ENCODE measurements around the gene PROZ. TPM values are rescaled to one million over a fixed set of nuclear protein-coding genes. Genes with fewer than 3 reads are reported as not detected.

Gene PROZ
- total RNA-seq, 1 donor from 2014 or later, result not detected

DNA sequence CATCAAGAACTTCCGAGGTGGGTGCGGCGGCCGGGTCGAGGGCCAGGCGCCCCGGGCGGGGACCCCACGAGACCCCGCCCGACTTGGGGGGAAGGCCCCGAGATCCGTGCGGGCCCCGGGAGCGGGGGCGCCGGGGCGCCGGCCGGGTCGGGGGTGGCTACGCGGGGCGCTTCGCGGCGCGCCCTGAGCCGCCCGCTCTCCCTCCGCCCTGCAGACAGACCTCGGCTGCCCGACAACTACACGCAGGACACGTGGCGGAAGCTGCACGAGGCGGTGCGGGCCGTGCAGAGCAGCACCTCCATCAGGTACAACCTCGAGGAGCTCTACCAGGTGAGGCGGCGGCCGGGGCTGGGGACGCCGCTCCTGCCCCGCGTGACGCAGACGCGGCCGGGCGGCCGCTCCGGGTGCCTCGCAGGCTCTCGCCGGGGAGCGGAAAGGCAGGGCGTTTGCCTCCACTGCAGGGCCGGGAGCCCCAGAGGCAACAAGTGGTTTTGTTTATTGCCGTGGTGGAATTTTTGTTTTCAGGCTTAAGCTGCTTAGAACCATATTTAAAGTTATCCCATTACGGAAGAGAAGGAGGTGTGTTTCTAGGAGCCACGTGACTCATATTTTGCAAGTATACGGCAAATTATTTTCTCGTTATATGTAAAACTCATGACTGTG, 51.4 kb downstream of the PROZ start:
- H3K4me3 Mint-ChIP-seq (ENCODE audit: unreplicated experiment), result peak overlapping the region; percentile 79
- H3K36me3 Mint-ChIP-seq (ENCODE audit: low read depth), result peaks cover 4% of the 10 kb centered on the region
- no peaks in the 10 kb centered on the region for H3K9me3 Mint-ChIP-seq (ENCODE audit: low read depth)
- H3K27me3 Mint-ChIP-seq (ENCODE audit: low read depth), result no peaks in the 10 kb centered on the region
- H3K27ac Mint-ChIP-seq (ENCODE audit: unreplicated experiment), result peak overlapping the region; percentile 79
- H3K4me1 Mint-ChIP-seq (ENCODE audit: low read depth), result peaks cover 55% of the 10 kb centered on the region
- TF ChIP-seq, protein P1, sequence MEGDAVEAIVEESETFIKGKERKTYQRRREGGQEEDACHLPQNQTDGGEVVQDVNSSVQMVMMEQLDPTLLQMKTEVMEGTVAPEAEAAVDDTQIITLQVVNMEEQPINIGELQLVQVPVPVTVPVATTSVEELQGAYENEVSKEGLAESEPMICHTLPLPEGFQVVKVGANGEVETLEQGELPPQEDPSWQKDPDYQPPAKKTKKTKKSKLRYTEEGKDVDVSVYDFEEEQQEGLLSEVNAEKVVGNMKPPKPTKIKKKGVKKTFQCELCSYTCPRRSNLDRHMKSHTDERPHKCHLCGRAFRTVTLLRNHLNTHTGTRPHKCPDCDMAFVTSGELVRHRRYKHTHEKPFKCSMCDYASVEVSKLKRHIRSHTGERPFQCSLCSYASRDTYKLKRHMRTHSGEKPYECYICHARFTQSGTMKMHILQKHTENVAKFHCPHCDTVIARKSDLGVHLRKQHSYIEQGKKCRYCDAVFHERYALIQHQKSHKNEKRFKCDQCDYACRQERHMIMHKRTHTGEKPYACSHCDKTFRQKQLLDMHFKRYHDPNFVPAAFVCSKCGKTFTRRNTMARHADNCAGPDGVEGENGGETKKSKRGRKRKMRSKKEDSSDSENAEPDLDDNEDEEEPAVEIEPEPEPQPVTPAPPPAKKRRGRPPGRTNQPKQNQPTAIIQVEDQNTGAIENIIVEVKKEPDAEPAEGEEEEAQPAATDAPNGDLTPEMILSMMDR (IDR thresholded peaks at IDR 0.05), result peak; percentile 27
- no peak for DNase-seq (ENCODE audit: low spot score)

DNA sequence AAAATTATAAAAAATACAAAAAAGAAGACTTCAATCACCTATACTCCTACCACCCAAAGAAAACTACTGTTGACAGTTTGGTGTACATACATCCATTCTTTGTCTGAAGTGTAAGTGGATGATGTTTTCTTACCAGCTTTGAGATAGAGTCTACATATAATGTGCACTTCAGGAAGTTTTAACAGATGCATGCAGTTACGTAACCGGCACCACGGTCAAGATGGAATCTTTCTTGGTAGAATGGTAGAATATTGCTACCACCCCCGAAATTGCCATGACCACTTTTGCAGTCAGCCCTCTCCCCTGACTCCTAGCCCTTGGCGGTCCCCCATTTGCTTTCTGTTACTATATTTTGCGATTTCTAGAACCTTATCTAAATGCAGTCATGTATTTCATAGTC, 52.4 kb downstream of the PROZ start:
- Mint-ChIP-seq H3K4me1 (ENCODE audit: low read depth) (peaks cover 45% of the 10 kb centered on the region), H3K27me3 (ENCODE audit: low read depth) (no peaks in the 10 kb centered on the region), H3K4me3 (ENCODE audit: unreplicated experiment) (peak overlapping the region; percentile 79), H3K9me3 (ENCODE audit: low read depth) (no peaks in the 10 kb centered on the region), H3K27ac (ENCODE audit: unreplicated experiment) (peak overlapping the region; percentile 79), H3K36me3 (ENCODE audit: low read depth) (peaks cover 4% of the 10 kb centered on the region)
- no peak for DNase-seq (ENCODE audit: low spot score)
- TF ChIP-seq, protein P1 (IDR thresholded peaks at IDR 0.05), result no peak

DNA sequence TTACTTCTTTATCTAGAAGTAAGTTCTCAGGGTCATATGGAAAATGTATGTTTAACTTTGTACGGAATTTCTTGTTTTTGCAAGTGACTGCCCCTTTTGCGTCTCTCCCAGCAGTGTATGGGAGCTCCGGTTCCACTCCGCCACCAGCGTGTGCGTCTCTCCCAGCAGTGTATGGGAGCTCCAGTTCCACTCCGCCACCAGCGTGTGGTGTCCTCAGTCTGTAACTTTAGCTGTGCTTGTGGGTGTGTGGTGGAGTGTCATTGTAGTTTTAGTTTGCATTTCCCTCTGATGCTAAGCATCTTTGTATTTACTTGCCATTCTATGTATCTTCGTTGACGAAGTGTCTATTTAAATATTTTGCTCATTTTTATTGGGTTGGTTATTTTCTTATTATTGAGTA, 53.3 kb downstream of the PROZ start:
- DNase-seq (ENCODE audit: low spot score), result no peak
- Mint-ChIP-seq H3K9me3 (ENCODE audit: low read depth) (no peaks in the 10 kb centered on the region), H3K27ac (ENCODE audit: unreplicated experiment) (peak overlapping the region; percentile 0)

DNA sequence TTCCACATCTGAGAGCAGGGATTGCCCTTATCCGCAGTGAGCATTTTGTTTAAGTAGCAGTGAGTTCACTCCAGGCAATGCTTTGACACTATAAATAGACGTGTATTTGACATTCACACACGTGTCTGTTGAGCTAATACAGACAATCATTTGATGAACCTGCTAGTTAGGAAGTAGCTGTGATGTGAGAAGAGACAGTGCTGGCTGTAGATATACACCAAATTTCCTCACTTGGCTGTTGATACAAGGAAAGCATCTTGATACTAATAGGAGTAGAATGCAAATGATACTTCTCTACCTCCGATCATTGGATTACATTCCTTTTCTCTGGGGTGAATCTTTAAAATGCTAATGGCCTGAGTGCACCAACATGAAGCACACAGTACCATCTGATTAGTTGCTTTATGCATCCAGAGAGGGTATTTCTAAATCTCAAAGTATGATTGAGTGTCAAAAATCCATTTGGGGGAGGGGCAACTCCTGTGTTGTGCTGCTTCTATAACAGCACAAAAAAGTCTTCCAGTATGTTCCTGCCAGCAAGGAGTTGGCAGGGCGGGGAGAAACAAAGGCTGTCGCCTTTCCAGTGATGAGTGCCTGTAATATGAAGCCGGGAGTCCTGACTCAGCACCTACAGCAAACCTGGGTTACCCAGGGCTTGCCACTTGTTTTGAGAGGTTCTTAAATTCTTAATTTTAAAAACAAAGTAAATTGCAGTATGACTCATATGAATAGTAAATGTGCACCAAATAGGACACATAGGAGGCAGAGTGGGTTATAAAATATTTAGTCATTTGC, 58.0 kb downstream of the PROZ start:
- TF ChIP-seq, protein P1 (IDR thresholded peaks at IDR 0.05), result no peak
- Mint-ChIP-seq H3K27ac (ENCODE audit: unreplicated experiment) (no peak overlapping the region), H3K36me3 (ENCODE audit: low read depth) (peaks cover 10% of the 10 kb centered on the region), H3K4me1 (ENCODE audit: low read depth) (peaks cover 12% of the 10 kb centered on the region), H3K9me3 (ENCODE audit: low read depth) (no peaks in the 10 kb centered on the region), H3K4me3 (ENCODE audit: unreplicated experiment) (no peak overlapping the region), H3K27me3 (ENCODE audit: low read depth) (no peaks in the 10 kb centered on the region)
- no peak for DNase-seq (ENCODE audit: low spot score)

More for the DNA sequence above, 53.3 kb downstream of the PROZ start:
- TF ChIP-seq, protein P1 (IDR thresholded peaks at IDR 0.05), result peak; percentile 52
- Mint-ChIP-seq H3K4me3 (ENCODE audit: unreplicated experiment) (peak overlapping the region; percentile 3), H3K27me3 (ENCODE audit: low read depth) (no peaks in the 10 kb centered on the region), H3K4me1 (ENCODE audit: low read depth) (peaks cover 36% of the 10 kb centered on the region), H3K36me3 (ENCODE audit: low read depth) (peaks cover 4% of the 10 kb centered on the region)

DNA sequence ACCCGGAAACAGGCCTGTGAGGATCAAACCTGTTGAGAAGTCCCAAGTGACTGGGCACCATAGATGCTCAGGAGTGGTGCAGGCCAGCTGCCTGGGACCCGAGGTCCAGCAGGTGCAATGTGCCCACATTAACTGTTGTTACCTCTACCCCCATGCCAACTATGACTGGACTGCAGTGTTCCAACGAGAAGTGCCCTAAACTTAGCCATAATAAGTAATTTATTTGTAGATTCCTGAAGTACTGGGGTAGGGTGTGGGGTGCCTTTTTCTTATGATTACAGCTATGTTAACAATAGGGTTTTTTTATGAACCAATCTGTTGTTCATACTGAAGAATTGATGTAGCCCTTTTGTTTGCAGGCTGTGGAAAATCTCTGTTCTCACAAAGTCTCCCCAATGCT, 60.1 kb downstream of the PROZ start:
- TF ChIP-seq, protein P1 (IDR thresholded peaks at IDR 0.05), result no peak
- H3K9me3 Mint-ChIP-seq (ENCODE audit: low read depth), result no peaks in the 10 kb centered on the region
- H3K4me1 Mint-ChIP-seq (ENCODE audit: low read depth), result peaks cover 2% of the 10 kb centered on the region
- peaks cover 16% of the 10 kb centered on the region for H3K36me3 Mint-ChIP-seq (ENCODE audit: low read depth)
- DNase-seq (ENCODE audit: low spot score), result no peak
- H3K27me3 Mint-ChIP-seq (ENCODE audit: low read depth), result no peaks in the 10 kb centered on the region
- H3K27ac Mint-ChIP-seq (ENCODE audit: unreplicated experiment), result no peak overlapping the region
- no peak overlapping the region for H3K4me3 Mint-ChIP-seq (ENCODE audit: unreplicated experiment)
